Activated T-cell treated with anti-CD3 and anti-CD28 coated beads, Interleukin-2, amount 50 U/mL, for 48 hours (primary cell): ENCODE data around the gene NPIPB8.
"Not testable (repeated sequence)": the region's sequence is repeated elsewhere in the genome, so short reads cannot be mapped to it uniquely, and the experiment has no call there.

Experiments used
- DNase-seq, 2 experiments: peaks; one replicate each; pipeline ENCODE4 v3.0.0-alpha.2; 2020

Gene NPIPB8

DNA sequence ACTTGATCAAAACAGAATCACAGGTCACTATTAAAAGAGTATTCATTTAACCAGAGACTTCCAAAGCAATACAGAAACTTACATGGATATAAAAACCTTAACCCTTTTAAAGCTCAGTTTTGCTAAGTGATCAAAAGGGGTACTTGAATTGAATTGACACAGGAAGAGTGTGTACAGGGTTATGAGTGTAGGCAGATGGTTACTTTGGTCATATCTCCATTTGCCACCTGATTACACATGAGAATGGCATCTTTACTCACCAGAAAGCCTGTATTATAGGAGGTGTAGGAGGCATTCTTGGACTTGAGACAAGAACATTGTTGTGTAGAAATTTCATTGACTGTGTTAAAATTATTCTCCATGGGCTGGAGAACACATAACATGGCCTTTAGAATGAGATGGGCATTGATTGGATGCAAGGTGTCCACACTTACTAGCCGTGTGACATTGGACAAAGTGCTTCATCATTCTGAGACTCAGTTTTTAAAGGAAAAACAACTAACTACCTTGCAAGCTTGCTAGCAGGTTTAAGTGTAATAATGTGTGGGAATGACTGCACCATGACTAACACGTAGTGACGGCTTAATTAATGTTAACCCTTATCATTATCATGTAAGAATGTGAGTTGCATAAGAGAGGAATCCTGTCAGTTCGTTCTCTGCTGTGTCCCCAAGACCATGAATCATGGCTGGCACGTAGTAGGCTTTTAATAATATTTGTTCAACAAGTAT, 1.6 kb upstream of the NPIPB8 start:
- DNase-seq: not testable (repeated sequence)

- not testable (repeated sequence) for DNase-seq
These were observed 494 bp downstream of the NPIPB8 start for GRCh38 chr16:28638359-28638758.

DNA sequence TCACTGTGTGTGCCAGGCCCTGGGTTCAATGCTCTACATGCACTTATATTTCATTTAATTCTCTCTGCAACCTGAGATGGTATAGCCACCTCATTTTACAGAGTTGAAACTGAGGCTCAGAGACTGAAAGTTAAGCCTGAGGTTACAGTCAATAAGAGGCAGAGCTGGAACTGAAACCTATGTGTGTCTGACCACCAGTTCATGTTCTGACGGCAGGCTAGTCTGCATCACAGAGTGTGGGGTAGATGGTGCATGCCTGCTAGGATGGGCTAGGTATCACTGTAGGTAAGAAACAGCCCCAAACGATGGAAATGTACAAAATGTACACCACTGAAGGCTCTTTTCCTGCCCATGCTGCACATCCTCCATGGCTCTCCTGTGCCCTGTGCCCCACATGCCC, 2.1 kb downstream of the NPIPB8 start:
- not testable (repeated sequence) for DNase-seq

DNA sequence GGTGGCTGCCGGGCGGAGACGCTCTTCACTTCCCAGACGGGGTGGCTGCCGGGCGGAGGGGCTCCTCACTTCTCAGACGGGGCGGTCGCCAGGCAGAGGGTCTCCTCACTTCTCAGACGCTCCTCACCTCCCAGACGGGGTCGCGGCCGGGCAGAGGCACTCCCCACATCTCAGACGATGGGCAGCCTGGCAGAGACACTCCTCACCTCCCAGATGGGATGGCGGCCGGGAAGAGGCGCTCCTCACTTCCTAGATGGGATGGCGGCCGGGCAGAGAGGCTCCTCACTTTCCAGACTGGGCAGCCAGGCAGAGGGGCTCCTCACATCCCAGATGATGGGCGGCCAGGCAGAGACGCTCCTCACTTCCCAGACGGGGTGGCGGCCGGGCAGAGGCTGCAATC, 28.4 kb downstream of the NPIPB8 start:
- DNase-seq: not testable (repeated sequence)

DNA sequence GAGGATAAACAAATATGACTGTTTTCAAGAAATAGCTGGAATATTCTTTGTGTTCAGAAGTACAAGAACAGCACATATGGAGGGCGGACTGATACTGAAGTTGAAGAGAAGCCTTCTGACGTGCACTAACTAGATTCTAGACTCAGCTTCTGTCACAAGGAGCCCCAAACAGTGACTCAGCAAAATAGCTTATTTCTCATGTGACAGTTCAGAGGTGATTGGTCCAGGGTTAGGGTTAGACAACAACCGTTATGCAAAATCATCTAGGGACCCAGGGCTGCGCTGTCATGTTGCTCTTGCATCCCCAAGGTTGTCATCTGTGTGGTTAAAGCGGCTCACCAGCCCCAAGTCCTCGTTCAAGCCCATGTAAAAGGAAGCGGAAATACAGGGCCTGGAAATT, 29.6 kb downstream of the NPIPB8 start:
- DNase-seq: not testable (repeated sequence)

- not testable (repeated sequence) for DNase-seq
These were observed 30.3 kb downstream of the NPIPB8 start for GRCh38 chr16:28668199-28668598.

DNA sequence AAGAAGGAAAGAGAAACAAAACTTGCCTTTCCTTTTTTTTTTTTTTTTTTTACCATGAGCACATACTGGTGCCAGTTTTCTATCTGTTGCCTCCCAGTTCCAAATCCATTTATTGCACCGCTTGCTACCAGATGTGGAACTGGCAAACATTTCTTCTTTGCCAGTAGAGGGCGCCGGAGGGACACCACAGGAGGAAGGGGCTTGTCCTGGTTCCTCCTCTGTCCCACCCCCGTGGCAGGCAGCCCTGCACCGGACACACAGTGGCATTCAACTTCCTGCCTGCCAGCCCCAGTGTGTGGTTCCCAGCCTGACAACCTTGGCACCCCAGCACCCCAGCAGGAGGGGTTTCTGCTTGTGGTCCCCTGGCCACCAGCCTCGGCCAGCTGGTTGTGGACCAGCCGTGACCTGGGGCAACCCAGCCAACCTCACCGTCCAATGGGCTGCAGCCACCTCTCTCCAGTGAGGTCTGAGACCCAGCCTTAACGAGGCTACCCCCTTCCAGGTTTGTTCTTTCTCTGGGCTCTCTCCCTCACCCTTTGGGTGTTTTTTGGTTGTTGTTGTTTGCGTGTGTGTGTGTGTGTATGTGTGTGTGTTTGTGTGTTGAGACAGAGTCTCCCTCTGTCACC, 50.6 kb downstream of the NPIPB8 start:
- peak in 1 of 2 experiments; percentile 7 for DNase-seq

DNA sequence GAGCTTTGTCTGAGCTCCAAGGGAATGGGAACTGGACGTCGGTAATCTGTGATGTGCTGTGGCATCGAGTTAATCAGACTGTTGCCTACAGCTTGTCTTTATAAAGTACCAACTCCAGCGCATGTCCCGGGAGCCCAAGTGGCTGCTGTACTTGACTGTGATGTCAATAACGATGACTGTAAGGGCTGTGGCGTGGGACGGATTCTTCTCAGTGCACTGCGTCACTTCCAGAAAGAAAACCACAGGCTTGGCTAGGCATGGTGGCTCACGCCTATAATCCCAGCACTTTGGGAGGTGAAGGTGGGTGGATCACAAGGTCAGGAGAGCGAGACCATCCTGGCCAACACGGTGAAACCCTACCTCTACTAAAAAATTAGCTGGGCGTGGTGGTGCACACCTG, 51.6 kb downstream of the NPIPB8 start:
- not testable (repeated sequence) for DNase-seq

GRCh38 chr16:28691722-28692121, 53.9 kb downstream of the NPIPB8 start:
- not testable (repeated sequence) for DNase-seq

- DNase-seq: not testable (repeated sequence)
These were observed 55.5 kb downstream of the NPIPB8 start for GRCh38 chr16:28693257-28693950.

DNA sequence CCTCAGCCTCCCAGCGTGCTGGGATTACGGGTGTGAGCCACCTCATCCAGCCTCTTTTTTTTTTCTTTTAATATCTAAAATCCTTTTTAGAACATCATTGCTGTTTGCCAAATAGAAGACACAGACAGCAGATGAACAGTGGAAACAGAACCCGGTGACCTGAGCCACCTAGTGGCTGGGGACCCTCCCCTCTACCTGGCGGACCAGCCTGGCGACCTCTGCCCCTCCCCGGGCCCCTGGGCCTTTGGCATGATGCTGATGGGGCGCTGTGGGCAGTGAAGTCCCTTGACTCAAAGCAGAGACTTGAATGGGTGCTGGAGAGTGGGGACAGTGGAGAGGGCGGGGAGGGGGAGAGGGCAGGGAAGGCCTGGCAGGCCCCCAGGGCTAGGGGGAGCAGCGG, 61.9 kb downstream of the NPIPB8 start:
- not testable (repeated sequence) for DNase-seq

DNA sequence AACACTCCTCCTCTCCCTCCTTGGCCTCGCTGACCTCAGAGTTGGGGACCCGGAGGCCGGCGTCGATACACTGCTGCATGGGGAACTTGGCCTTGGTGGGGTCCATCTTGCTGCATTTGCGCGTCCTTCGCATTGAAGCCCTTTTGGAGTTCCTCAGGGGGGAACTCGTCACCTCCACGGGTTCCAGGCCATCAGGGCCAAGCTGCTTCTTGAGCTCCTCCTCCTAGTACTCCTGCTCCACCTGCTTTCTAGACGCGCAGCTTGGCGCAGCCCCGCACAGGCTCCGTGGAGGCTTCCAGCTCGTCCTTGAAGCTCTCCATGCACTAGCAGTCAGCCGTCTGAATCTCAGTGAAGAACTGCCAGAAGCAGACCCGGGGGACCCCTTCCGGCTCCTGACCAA, 62.5 kb downstream of the NPIPB8 start:
- DNase-seq: not testable (repeated sequence)

- DNase-seq: not testable (repeated sequence)
These were observed 63.5 kb downstream of the NPIPB8 start for GRCh38 chr16:28701384-28701783.

DNA sequence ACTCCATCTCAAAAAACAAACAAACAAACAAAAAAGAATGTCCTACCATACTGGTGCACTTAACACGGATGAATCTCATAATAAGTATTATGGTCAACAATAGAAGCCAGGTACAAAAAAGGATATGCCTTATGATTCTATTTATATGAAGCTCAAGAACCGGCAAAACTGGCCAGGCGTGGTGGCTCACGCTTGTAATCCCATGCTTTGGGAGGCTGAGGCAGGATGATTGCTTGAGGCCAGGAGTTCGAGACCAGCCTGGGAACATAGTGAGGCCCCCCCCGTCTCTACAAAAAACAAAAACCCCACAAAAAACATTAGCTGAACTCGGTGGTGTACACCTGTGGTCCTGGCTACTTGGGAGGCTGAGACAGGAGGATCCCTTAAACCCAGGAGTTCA, 66.4 kb downstream of the NPIPB8 start:
- DNase-seq: not testable (repeated sequence)
